Kidney (tissue), 14 donors: Measurements from ENCODE around the gene SLC48A1. TPM values are rescaled to one million over a fixed set of nuclear protein-coding genes. Genes with fewer than 3 reads are reported as not detected.
A peak's percentile ranks its signal among the peaks of the same experiment; 100 is the strongest.

Experiments
- DNase-seq, 5 donors: peaks; one replicate each; pipeline ENCODE4 v3.0.0-alpha.2; 2013 to 2020
- FAIRE-seq: peaks from 2 replicates; lab custom pipeline; 2012; peaks lifted over from hg19 to GRCh38; lab: Jason Lieb, UNC
- H3K27ac ChIP-seq, 2 donors: one replicate each; pipeline ENCODE4 v1.7.0; 2013; ENCODE audit warnings: low read depth in 2 of 2, low read length in 2 of 2, inconsistent platforms in 1 of 2
- H3K27me3 ChIP-seq: one replicate; pipeline ENCODE4 v1.7.1; 2013; ENCODE audit warnings: low read length, inconsistent platforms; ENCODE audit not compliant: control insufficient read depth, insufficient read depth
- H3K36me3 ChIP-seq, 3 donors: one replicate each; pipeline versions ENCODE4 v1.7.0 to v1.7.1; 2013; ENCODE audit warnings: low read length in 3 of 3, control low read depth in 1 of 3, inconsistent platforms in 1 of 3; ENCODE audit not compliant: insufficient read depth in 3 of 3, control insufficient read depth in 2 of 3
- H3K4me1 ChIP-seq, 3 donors: one replicate each; pipeline versions ENCODE4 v1.7.0 to v1.7.1; 2013; ENCODE audit warnings: low read length in 3 of 3, inconsistent platforms in 1 of 3, low read depth in 1 of 3; ENCODE audit not compliant: control insufficient read depth in 2 of 3, insufficient read depth in 2 of 3
- H3K4me3 ChIP-seq, 3 donors: one replicate each; pipeline versions ENCODE4 v1.7.0 to v1.8.1; 2013; ENCODE audit warnings: low read length in 3 of 3, control low read depth in 1 of 3, inconsistent platforms in 1 of 3
- H3K9ac ChIP-seq, 3 donors: one replicate each; pipeline versions ENCODE4 v1.7.0 to v1.7.1; 2013; ENCODE audit warnings: low read length in 3 of 3, control low read depth in 1 of 3, inconsistent platforms in 1 of 3
- H3K9me3 ChIP-seq, 3 donors: one replicate each; pipeline versions ENCODE4 v1.7.0 to v1.7.1; 2013; ENCODE audit warnings: low read length in 3 of 3, control low read depth in 1 of 3, inconsistent platforms in 1 of 3; ENCODE audit not compliant: control insufficient read depth in 2 of 3, insufficient read depth in 1 of 3
- intact Hi-C: fragments of 100-400 bp; cut with DNase I; formaldehyde crosslinking; loops from one replicate; pipeline ENCODE4 v1.11.1; 2022
- polyA plus RNA-seq: library from polyadenylated mRNA; stranded (reverse); fragments of 350-450 nt; fragmentation: Illumina TruSeq; extraction: RNeasy Lipid Tissue Mini Kit (QIAGEN cat#74804); gene quantifications from one replicate; pipeline ENCODE4 v1.2.3, GENCODE V29; 2014; ENCODE audit warnings: low read depth, low replicate concordance; ENCODE audit not compliant: insufficient read depth
- total RNA-seq: library from RNA; stranded (reverse); fragmentation: NEBNext Ultra II Directional; extraction: Animal tissue kit (Norgen Biotek cat#: 25700); gene quantifications from one replicate; pipeline ENCODE4 v1.2.1, GENCODE V29; 2021
- TF ChIP-seq, protein P1 (sequence below): IDR thresholded peaks from 3 replicates; pipeline ENCODE4 v1.5.1; 2012; ENCODE audit warnings: mild to moderate bottlenecking, moderate library complexity, borderline replicate concordance; ENCODE audit not compliant: insufficient read depth; ENCODE audit errors: extremely low read depth
- donor health status: control.
- donor health status: control.
- donor health status: control.
- donor health status: control.
- donor health status: control.
- donor health status: DM: yes; HTN: yes; CAD: no.
- donor health status: Normal renal cell carcinoma (clear cell type).

Gene SLC48A1
- total and polyA plus RNA-seq, 2 donors from 2014 or later: 56.9 to 69.9 TPM

DNA sequence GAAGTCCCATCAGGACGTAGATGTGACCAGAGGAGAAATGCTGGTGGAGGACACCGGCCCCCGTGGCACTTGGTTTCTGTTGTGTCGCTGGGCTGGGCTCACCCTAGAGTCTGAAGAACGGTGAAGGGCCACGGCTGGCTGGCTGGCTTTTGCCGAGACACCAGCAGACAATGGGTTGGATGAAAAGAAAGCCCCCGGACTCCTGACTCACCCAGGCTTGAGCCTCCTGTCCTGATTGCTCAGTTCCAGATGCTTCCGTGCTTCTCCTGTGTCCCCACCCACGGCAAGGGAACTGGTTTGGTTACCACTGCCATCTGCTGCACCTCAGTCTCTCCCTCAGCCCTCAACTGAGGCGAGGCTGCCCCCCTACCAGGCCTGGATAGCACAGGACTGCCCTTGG, 37.4 kb upstream of the SLC48A1 start:
- FAIRE-seq (no peak), DNase-seq (peak in 1 of 5 donors; percentile 29)
- no peaks in the 10 kb centered on the region for H3K27me3 ChIP-seq
- H3K4me1 ChIP-seq: peaks cover 2 to 38% (median 14%) of the 10 kb centered on the region in 3 donors
- intact Hi-C loops: no loop called here
- peaks cover 0 to 12% (median 3%) of the 10 kb centered on the region in 3 donors for H3K36me3 ChIP-seq
- TF ChIP-seq, protein P1, sequence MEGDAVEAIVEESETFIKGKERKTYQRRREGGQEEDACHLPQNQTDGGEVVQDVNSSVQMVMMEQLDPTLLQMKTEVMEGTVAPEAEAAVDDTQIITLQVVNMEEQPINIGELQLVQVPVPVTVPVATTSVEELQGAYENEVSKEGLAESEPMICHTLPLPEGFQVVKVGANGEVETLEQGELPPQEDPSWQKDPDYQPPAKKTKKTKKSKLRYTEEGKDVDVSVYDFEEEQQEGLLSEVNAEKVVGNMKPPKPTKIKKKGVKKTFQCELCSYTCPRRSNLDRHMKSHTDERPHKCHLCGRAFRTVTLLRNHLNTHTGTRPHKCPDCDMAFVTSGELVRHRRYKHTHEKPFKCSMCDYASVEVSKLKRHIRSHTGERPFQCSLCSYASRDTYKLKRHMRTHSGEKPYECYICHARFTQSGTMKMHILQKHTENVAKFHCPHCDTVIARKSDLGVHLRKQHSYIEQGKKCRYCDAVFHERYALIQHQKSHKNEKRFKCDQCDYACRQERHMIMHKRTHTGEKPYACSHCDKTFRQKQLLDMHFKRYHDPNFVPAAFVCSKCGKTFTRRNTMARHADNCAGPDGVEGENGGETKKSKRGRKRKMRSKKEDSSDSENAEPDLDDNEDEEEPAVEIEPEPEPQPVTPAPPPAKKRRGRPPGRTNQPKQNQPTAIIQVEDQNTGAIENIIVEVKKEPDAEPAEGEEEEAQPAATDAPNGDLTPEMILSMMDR: no peak
- no peak overlapping the region for H3K9ac ChIP-seq
- no peak overlapping the region for H3K4me3 ChIP-seq
- no peak overlapping the region for H3K27ac ChIP-seq
- H3K9me3 ChIP-seq: no peaks in the 10 kb centered on the region

DNA sequence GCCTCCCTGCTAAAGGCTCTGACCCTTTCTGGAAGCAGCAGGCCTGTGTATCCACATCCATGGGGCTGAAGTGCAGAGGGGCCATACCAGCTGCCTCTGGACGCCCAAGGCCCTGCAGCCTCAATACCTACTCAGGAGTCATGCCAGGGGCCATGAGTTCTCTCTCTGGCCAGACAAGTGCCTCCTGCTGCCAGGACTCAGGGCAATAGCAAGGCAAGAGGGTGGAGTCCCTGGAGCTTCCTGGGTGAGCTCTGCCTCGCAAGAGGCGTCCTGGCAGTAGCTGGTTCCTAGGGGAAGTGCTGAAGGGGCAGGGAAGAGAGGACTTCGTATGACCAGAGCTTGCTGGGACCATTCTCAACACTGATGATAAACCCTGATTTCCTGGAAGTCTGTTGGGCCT, 36.8 kb upstream of the SLC48A1 start:
- peaks cover 0 to 12% (median 3%) of the 10 kb centered on the region in 3 donors for H3K36me3 ChIP-seq
- peak overlapping the region in 1 of 2 donors; percentile 48 for H3K27ac ChIP-seq
- TF ChIP-seq, protein P1: no peak
- H3K27me3 ChIP-seq: no peaks in the 10 kb centered on the region
- H3K4me3 ChIP-seq: no peak overlapping the region
- no peaks in the 10 kb centered on the region for H3K9me3 ChIP-seq
- no peak for FAIRE-seq
- no peak overlapping the region for H3K9ac ChIP-seq
- H3K4me1 ChIP-seq: peaks cover 2 to 38% (median 14%) of the 10 kb centered on the region in 3 donors
- DNase-seq: peak in 1 of 5 donors; percentile 50
- intact Hi-C loops: no loop called here

DNA sequence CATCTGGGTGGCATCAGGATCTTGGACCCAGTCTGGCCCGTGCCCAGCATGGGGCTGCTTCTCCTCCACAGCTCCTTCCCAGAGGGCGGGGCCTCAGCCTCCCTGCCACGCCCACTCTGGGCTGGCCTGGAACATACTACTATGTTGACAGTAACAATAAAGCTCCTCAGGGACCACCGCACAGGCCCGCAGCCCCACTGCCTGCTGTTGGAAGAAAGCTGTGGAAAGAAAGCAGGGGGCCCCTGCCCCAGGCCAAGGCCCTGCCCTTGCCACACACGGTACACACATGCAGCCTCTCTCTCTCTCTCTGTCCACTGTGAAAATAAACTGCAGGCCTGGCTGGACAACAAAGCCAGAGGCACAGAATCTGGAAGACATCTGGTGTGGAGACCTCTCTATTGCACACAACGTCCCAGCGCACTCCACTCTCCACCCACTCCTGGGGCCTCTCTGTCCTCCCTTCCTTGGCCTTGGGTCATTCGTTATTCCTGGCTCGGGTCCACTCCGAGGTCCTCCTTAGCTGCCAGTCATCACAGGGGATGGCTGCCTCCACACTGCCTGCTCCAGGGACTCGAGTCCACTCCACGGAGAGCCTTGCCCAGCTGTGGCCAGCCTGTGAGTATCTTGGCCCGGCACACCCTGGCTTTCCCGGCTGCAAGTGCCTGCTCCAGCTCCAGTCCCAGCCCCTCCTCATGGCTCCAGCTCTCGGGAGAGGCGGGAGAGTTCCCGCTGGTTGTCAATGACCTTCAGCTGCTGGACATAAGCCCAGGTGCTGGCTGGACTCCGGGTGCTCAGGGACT, 36.0 kb upstream of the SLC48A1 start:
- no peak overlapping the region for H3K4me3 ChIP-seq
- no peaks in the 10 kb centered on the region for H3K9me3 ChIP-seq
- peak; percentile 47 to 96 (median 73) for DNase-seq
- peaks cover 0 to 12% (median 3%) of the 10 kb centered on the region in 3 donors for H3K36me3 ChIP-seq
- peaks cover 2 to 38% (median 14%) of the 10 kb centered on the region in 3 donors for H3K4me1 ChIP-seq
- TF ChIP-seq, protein P1: no peak
- peak overlapping the region in 1 of 3 donors; percentile 34 for H3K9ac ChIP-seq
- H3K27me3 ChIP-seq: no peaks in the 10 kb centered on the region
- FAIRE-seq: no peak
- peak overlapping the region; percentile 43 to 48 for H3K27ac ChIP-seq
- intact Hi-C loops: no loop called here
